Measurements from ENCODE around the gene TMEM11. TPM values are rescaled to one million over a fixed set of nuclear protein-coding genes. Genes with fewer than 3 reads are reported as not detected.

Gene TMEM11
- polyA plus RNA-seq, 1 donor (not counting 4 experiments of a cell fraction or from before 2014, with no cell fraction given) = 40.1 TPM

GRCh38 chr17:21253646-21254441 lies 39.9 kb upstream of the TMEM11 start:
- dilution Hi-C loops (cut with MboI; ENCODE audit: extremely low pct_ligation_motif_present, low sequenced_read_pairs) = no loop called here
- Histone ChIP-seq H4K20me1 (ENCODE audit: control insufficient read depth, extremely low read depth, insufficient read depth, low read length) (no peaks in the 10 kb centered on the region), H3K79me2 (ENCODE audit: control insufficient read depth, insufficient read depth, low read length) (no peaks in the 10 kb centered on the region), H3K9ac (ENCODE audit: control insufficient read depth, extremely low read depth, insufficient read depth, low read length) (peak overlapping the region; percentile 67), H3K9me1 (ENCODE audit: control insufficient read depth, extremely low read depth, insufficient read depth, low read length) (no peaks in the 10 kb centered on the region), H3K9me3 (ENCODE audit: control insufficient read depth, low read depth, low read length) (no peaks in the 10 kb centered on the region), H3K27ac (ENCODE audit: control insufficient read depth, insufficient read depth, low read length) (peak overlapping the region; percentile 52), H3K36me3 (ENCODE audit: control insufficient read depth in 2 of 2, extremely low read depth in 1 of 2, insufficient read depth in 2 of 2, low read length in 2 of 2) (no peaks in the 10 kb centered on the region), H3K4me1 (ENCODE audit: control insufficient read depth, extremely low read depth, insufficient read depth, low read length) (peaks cover 20% of the 10 kb centered on the region), H3K27me3 (ENCODE audit: control insufficient read depth, extremely low read depth, insufficient read depth, low read length) (no peaks in the 10 kb centered on the region), H2AFZ (ENCODE audit: control insufficient read depth, low read length) (peak overlapping the region; percentile 0), H3K4me2 (ENCODE audit: control insufficient read depth, extremely low read depth, insufficient read depth, low read depth, low read length) (peak overlapping the region; percentile 93), H3K4me3 (ENCODE audit: control insufficient read depth in 2 of 3, extremely low read depth in 1 of 3, insufficient read depth in 2 of 3, low read depth in 1 of 3, low read length in 3 of 3) (peak overlapping the region; percentile 52 to 69 (median 63))
- DNase-seq (ENCODE audit: low read depth, low spot score) (peak; percentile 71), FAIRE-seq (peak; percentile 62)
- TF ChIP-seq CTCF (optimal IDR thresholded peaks at IDR 0.05 in 1 of 3, IDR thresholded peaks at IDR 0.05 in 1 of 3, conservative IDR thresholded peaks at IDR 0.05 in 1 of 3; ENCODE audit: extremely low read depth in 1 of 3, insufficient read depth in 2 of 3, low read length in 3 of 3) (no peak), EZH2 (IDR thresholded peaks at IDR 0.05; ENCODE audit: low read length) (no peak)

GRCh38 chr17:21252796-21253645 lies 39.1 kb upstream of the TMEM11 start, which contains the start of gene NATD1:
Gene NATD1, minus strand, starts transcription at chr17:21253410. Its CDS starts 146 bp downstream, at chr17:21253264.
- Histone ChIP-seq H3K79me2 (ENCODE audit: control insufficient read depth, insufficient read depth, low read length) (no peaks in the 10 kb centered on the region), H3K4me2 (ENCODE audit: control insufficient read depth, extremely low read depth, insufficient read depth, low read depth, low read length) (peak within 1 kb of the TSS; percentile 93), H3K9me3 (ENCODE audit: control insufficient read depth, low read depth, low read length) (no peaks in the 10 kb centered on the region), H3K9me1 (ENCODE audit: control insufficient read depth, extremely low read depth, insufficient read depth, low read length) (no peaks in the 10 kb centered on the region), H3K4me1 (ENCODE audit: control insufficient read depth, extremely low read depth, insufficient read depth, low read length) (peaks cover 20% of the 10 kb centered on the region), H3K27ac (ENCODE audit: control insufficient read depth, insufficient read depth, low read length) (peak within 1 kb of the TSS; percentile 52), H3K36me3 (ENCODE audit: control insufficient read depth in 2 of 2, extremely low read depth in 1 of 2, insufficient read depth in 2 of 2, low read length in 2 of 2) (no peaks in the 10 kb centered on the region), H3K4me3 (ENCODE audit: control insufficient read depth in 2 of 3, extremely low read depth in 1 of 3, insufficient read depth in 2 of 3, low read depth in 1 of 3, low read length in 3 of 3) (peak within 1 kb of the TSS; percentile 52 to 69 (median 63)), H2AFZ (ENCODE audit: control insufficient read depth, low read length) (peak within 1 kb of the TSS; percentile 0), H4K20me1 (ENCODE audit: control insufficient read depth, extremely low read depth, insufficient read depth, low read length) (no peaks in the 10 kb centered on the region), H3K9ac (ENCODE audit: control insufficient read depth, extremely low read depth, insufficient read depth, low read length) (peak within 1 kb of the TSS; percentile 67), H3K27me3 (ENCODE audit: control insufficient read depth, extremely low read depth, insufficient read depth, low read length) (no peaks in the 10 kb centered on the region)
- TF ChIP-seq CTCF (optimal IDR thresholded peaks at IDR 0.05 in 1 of 3, IDR thresholded peaks at IDR 0.05 in 1 of 3, conservative IDR thresholded peaks at IDR 0.05 in 1 of 3; ENCODE audit: extremely low read depth in 1 of 3, insufficient read depth in 2 of 3, low read length in 3 of 3) (no peak), EZH2 (IDR thresholded peaks at IDR 0.05; ENCODE audit: low read length) (no peak)
- DNase-seq (ENCODE audit: low read depth, low spot score) = no peak
- no peak for FAIRE-seq
- dilution Hi-C loops (cut with MboI; ENCODE audit: extremely low pct_ligation_motif_present, low sequenced_read_pairs) = no loop called here

Data from keratinocyte (primary cell).